ENCODE data around the gene ETS1.

ETS1 gene

GRCh38 chr11:128477811-128478210 is 109.5 kb downstream of the ETS1 start:
- no peak for DNase-seq

- DNase-seq = no peak
These were observed 110.1 kb downstream of the ETS1 start for GRCh38 chr11:128477278-128477677.

- peak; percentile 55 to 91 (median 78) for DNase-seq
These were observed 110.6 kb downstream of the ETS1 start for GRCh38 chr11:128476729-128477128.

- DNase-seq = no peak
These were observed 111.3 kb downstream of the ETS1 start for GRCh38 chr11:128476049-128476448.

GRCh38 chr11:128474036-128474874 is 113.1 kb downstream of the ETS1 start:
- DNase-seq = no peak

GRCh38 chr11:128473636-128474035 is 113.7 kb downstream of the ETS1 start:
- peak in 3 of 5 donors; percentile 27 to 49 (median 32) for DNase-seq

GRCh38 chr11:128472128-128473089 is 114.9 kb downstream of the ETS1 start:
- peak in 1 of 5 donors; percentile 87 for DNase-seq

- peak in 1 of 5 donors; percentile 77 for DNase-seq
These were observed 116.2 kb downstream of the ETS1 start for GRCh38 chr11:128471138-128471661.

GRCh38 chr11:128470081-128470480 is 117.3 kb downstream of the ETS1 start:
- DNase-seq = peak in 2 of 5 donors; percentile 36 to 53

- no peak for DNase-seq
These were observed 118.1 kb downstream of the ETS1 start for GRCh38 chr11:128469220-128469619.

GRCh38 chr11:128468111-128468510 is 119.2 kb downstream of the ETS1 start:
- DNase-seq = no peak

GRCh38 chr11:128467610-128468041 is 119.7 kb downstream of the ETS1 start:
- DNase-seq = peak in 4 of 5 donors; percentile 42 to 58 (median 56)

GRCh38 chr11:128467041-128467440 is 120.3 kb downstream of the ETS1 start:
- DNase-seq = no peak

GRCh38 chr11:128465946-128466705 is 121.2 kb downstream of the ETS1 start:
- no peak for DNase-seq

GRCh38 chr11:128465531-128465930 is 121.8 kb downstream of the ETS1 start:
- peak in 1 of 5 donors; percentile 50 for DNase-seq

GRCh38 chr11:128464878-128465450 is 122.4 kb downstream of the ETS1 start:
- DNase-seq = no peak

- DNase-seq = no peak
These were observed 123.4 kb downstream of the ETS1 start for GRCh38 chr11:128463979-128464378.

- no peak for DNase-seq
These were observed 124.0 kb downstream of the ETS1 start for GRCh38 chr11:128463371-128463829.

GRCh38 chr11:128462922-128463321 is 124.4 kb downstream of the ETS1 start:
- no peak for DNase-seq

- DNase-seq = no peak
These were observed 125.2 kb downstream of the ETS1 start for GRCh38 chr11:128462189-128462588.

GRCh38 chr11:128458321-128458720 is 129.0 kb downstream of the ETS1 start:
- DNase-seq = no peak

GRCh38 chr11:128457874-128458273 is 129.5 kb downstream of the ETS1 start:
- no peak for DNase-seq

Measured in T-helper 1 cell (primary cell).